ENCODE data around the gene PSME1.

- TF ChIP-seq CTCF (conservative IDR thresholded peaks at IDR 0.05; ENCODE audit: low read length) (no peak), EZH2phosphoT487 (IDR thresholded peaks at IDR 0.05; ENCODE audit: borderline replicate concordance, low read depth, low read length) (no peak)
These were observed 36.8 kb upstream of the PSME1 start for GRCh38 chr14:24098927-24099813.
